ENCODE data around the gene NDFIP2. TPM values are rescaled to one million over a fixed set of nuclear protein-coding genes. Genes with fewer than 3 reads are reported as not detected.

Gene NDFIP2
- polyA plus RNA-seq, 2 of the 4 experiments (the other 2 are of a cell fraction) = 23.2 to 39.9 TPM

- ATAC-seq (no peak), DNase-seq (ENCODE audit: low read depth in 1 of 2, low spot score in 1 of 2) (no peak), FAIRE-seq (no peak)
- peaks cover 7% of the 10 kb centered on the region; the same call in 2 of the 3 replicates for H3K4me1 ChIP-seq
- no peak overlapping the region for H3K4me2 ChIP-seq
- CTCF ChIA-PET = interaction anchor here (0.7 to 1.2 kb wide), 2 partner anchors 43 to 107 kb away, joined by 3 to 4 read pairs; no protein-coding TSS in a partner anchor
- H3K4me3 ChIP-seq = no peak overlapping the region
- TF ChIP-seq, protein P1, sequence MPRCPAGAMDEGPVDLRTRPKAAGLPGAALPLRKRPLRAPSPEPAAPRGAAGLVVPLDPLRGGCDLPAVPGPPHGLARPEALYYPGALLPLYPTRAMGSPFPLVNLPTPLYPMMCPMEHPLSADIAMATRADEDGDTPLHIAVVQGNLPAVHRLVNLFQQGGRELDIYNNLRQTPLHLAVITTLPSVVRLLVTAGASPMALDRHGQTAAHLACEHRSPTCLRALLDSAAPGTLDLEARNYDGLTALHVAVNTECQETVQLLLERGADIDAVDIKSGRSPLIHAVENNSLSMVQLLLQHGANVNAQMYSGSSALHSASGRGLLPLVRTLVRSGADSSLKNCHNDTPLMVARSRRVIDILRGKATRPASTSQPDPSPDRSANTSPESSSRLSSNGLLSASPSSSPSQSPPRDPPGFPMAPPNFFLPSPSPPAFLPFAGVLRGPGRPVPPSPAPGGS (IDR thresholded peaks at IDR 0.05) = no peak
- peak; percentile 30 for TF ChIP-seq MAFK (IDR thresholded peaks at IDR 0.05; ENCODE audit: partially characterized antibody)
- no peaks in the 10 kb centered on the region for H3K9me3 ChIP-seq
- WGBS (ENCODE audit: missing lambda C conversion rate) = 96% methylated on average over 7 of the region's 7 CpGs
- no peak overlapping the region for H3K27ac ChIP-seq
- POLR2A ChIA-PET = no interaction called here
These were observed 50.7 kb downstream of the NDFIP2 start for GRCh38 chr13:79531542-79532254.

GRCh38 chr13:79532576-79532975 lies 51.6 kb downstream of the NDFIP2 start:
- FAIRE-seq (no peak), DNase-seq (ENCODE audit: low read depth in 1 of 2, low spot score in 1 of 2) (no peak), ATAC-seq (no peak)
- H3K27ac ChIP-seq = no peak overlapping the region
- ChIA-PET POLR2A (no interaction called here), CTCF (interaction anchor here (1.2 kb wide), 1 partner anchor 108 kb away, joined by 8 read pairs; no protein-coding TSS in a partner anchor)
- no peak for TF ChIP-seq POLR2AphosphoS2 (conservative IDR thresholded peaks at IDR 0.05; ENCODE audit: low read length)
- H3K4me3 ChIP-seq = no peak overlapping the region
- H3K4me2 ChIP-seq = no peak overlapping the region
- 94% methylated on average over 2 of the region's 2 CpGs for WGBS (ENCODE audit: missing lambda C conversion rate)
- no peaks in the 10 kb centered on the region for H3K9me3 ChIP-seq
- H3K4me1 ChIP-seq = peaks cover 7% of the 10 kb centered on the region; the same call in 2 of the 3 replicates

- CTCF ChIA-PET = interaction anchor here (1.2 kb wide), 1 partner anchor 110 kb away, joined by 8 read pairs; no protein-coding TSS in a partner anchor
- DNase-seq (ENCODE audit: low read depth in 1 of 2, low spot score in 1 of 2) (no peak), ATAC-seq (no peak; a peak in 1 of 6 replicates), FAIRE-seq (no peak)
- POLR2A ChIA-PET = no interaction called here
- Histone ChIP-seq H3K9me3 (no peaks in the 10 kb centered on the region), H3K4me3 (no peak overlapping the region), H3K4me2 (peak overlapping the region; percentile 2; the same call in 1 of the 3 replicates), H3K27ac (no peak overlapping the region), H3K4me1 (peaks cover 7% of the 10 kb centered on the region; the same call in 2 of the 3 replicates)
- no peak for TF ChIP-seq FOSL2 (IDR thresholded peaks at IDR 0.05)
- no peak for TF ChIP-seq FOSL2 (CRISPR knock-in tag; IDR thresholded peaks at IDR 0.05)
- TF ChIP-seq SREBF2 (IDR thresholded peaks at IDR 0.05) = no peak
- TF ChIP-seq, protein P2, sequence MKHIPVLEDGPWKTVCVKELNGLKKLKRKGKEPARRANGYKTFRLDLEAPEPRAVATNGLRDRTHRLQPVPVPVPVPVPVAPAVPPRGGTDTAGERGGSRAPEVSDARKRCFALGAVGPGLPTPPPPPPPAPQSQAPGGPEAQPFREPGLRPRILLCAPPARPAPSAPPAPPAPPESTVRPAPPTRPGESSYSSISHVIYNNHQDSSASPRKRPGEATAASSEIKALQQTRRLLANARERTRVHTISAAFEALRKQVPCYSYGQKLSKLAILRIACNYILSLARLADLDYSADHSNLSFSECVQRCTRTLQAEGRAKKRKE (CRISPR knock-in tag; IDR thresholded peaks at IDR 0.05; ENCODE audit: low read depth) = no peak
- TF ChIP-seq RCOR1 (IDR thresholded peaks at IDR 0.05; ENCODE audit: low read depth, low read length) = no peak
- TF ChIP-seq CBX2 (IDR thresholded peaks at IDR 0.05; ENCODE audit: borderline replicate concordance, low read depth) = no peak
- TF ChIP-seq HOXA7 (CRISPR knock-in tag; IDR thresholded peaks at IDR 0.05) = no peak
- WGBS (ENCODE audit: missing lambda C conversion rate) = 90% methylated on average over 6 of the region's 6 CpGs
These were observed 52.9 kb downstream of the NDFIP2 start for GRCh38 chr13:79533781-79534400.

GRCh38 chr13:79534596-79534995 lies 53.6 kb downstream of the NDFIP2 start:
- CTCF ChIA-PET = interaction anchor here (1.3 kb wide), 1 partner anchor 111 kb away, joined by 6 read pairs; no protein-coding TSS in a partner anchor
- POLR2A ChIA-PET = interaction anchor here (0.5 kb wide), 1 partner anchor 801 kb away, joined by 4 read pairs; no protein-coding TSS in a partner anchor
- no peak overlapping the region for H3K4me2 ChIP-seq
- no peaks in the 10 kb centered on the region for H3K9me3 ChIP-seq
- DNase-seq (ENCODE audit: low read depth in 1 of 2, low spot score in 1 of 2) (no peak), FAIRE-seq (no peak), ATAC-seq (no peak)
- no peak overlapping the region for H3K4me3 ChIP-seq
- TF ChIP-seq FOXS1 (CRISPR knock-in tag; IDR thresholded peaks at IDR 0.05) (no peak), HOXA7 (CRISPR knock-in tag; IDR thresholded peaks at IDR 0.05) (no peak), ELK1 (IDR thresholded peaks at IDR 0.05; ENCODE audit: low read depth, low read length) (no peak), KDM5A (IDR thresholded peaks at IDR 0.05) (no peak), BHLHE40 (IDR thresholded peaks at IDR 0.05; ENCODE audit: low read depth, low read length) (no peak), HMGXB4 (CRISPR knock-in tag; IDR thresholded peaks at IDR 0.05; ENCODE audit: borderline replicate concordance) (no peak)
- TF ChIP-seq, protein P3, sequence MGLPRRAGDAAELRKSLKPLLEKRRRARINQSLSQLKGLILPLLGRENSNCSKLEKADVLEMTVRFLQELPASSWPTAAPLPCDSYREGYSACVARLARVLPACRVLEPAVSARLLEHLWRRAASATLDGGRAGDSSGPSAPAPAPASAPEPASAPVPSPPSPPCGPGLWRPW (IDR thresholded peaks at IDR 0.05) = no peak
- TF ChIP-seq, protein P4, sequence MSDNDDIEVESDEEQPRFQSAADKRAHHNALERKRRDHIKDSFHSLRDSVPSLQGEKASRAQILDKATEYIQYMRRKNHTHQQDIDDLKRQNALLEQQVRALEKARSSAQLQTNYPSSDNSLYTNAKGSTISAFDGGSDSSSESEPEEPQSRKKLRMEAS (IDR thresholded peaks at IDR 0.05) = no peak
- no peak overlapping the region for H3K27ac ChIP-seq
- 76% methylated on average over 4 of the region's 4 CpGs for WGBS (ENCODE audit: missing lambda C conversion rate)
- H3K4me1 ChIP-seq = peaks cover 7% of the 10 kb centered on the region; the same call in 2 of the 3 replicates

Measured in A549 (cell line).